CD4-positive, alpha-beta T cell (primary cell): Measurements from ENCODE around the gene FLII. TPM values are rescaled to one million over a fixed set of nuclear protein-coding genes. Genes with fewer than 3 reads are reported as not detected.
"Not testable (repeated sequence)": the region's sequence is repeated elsewhere in the genome, so short reads cannot be mapped to it uniquely, and the experiment has no call there.

Source experiments
- ATAC-seq: fragments of 200-7000 bp; cut with Tn5 transposase; one replicate; pipeline ENCODE4 v1.10.0; 2022; ENCODE audit warnings: mild to moderate bottlenecking; ENCODE audit not compliant: poor library complexity
- CTCF ChIA-PET: fragments of 350-600 bp; sonication (Branson Sonifier 250); formaldehyde crosslinking; loops from one replicate; lab custom pipeline; 2021; ENCODE audit warnings: antibody characterized with exemption, inconsistent platforms; lab: Charles Lee
- POLR2A ChIA-PET: fragments of 350-600 bp; sonication (Branson Sonifier 250); formaldehyde crosslinking; loops from one replicate; lab custom pipeline; 2021; ENCODE audit warnings: antibody characterized with exemption, inconsistent platforms; lab: Charles Lee
- DNase-seq, 14 experiments: peaks; one replicate each; pipeline ENCODE4 v3.0.0-alpha.2; 2013 to 2020; ENCODE audit warnings: mixed read lengths in 2 of 14
- H3K27ac ChIP-seq, 2 donors: one replicate each; pipeline versions ENCODE4 v1.5.1 to v1.7.0; 2013; ENCODE audit warnings: low read length in 2 of 2, low read depth in 1 of 2, mild to moderate bottlenecking in 1 of 2
- H3K27me3 ChIP-seq, 2 experiments: 1 replicate in 1 of 2; 2 replicates in 1 of 2; pipeline versions ENCODE4 v1.6.1 to v1.7.0; 2013; ENCODE audit warnings: low read length in 2 of 2, control low read depth in 1 of 2, mild to moderate bottlenecking in 1 of 2, moderate library complexity in 1 of 2; ENCODE audit not compliant: insufficient read depth in 2 of 2, control insufficient read depth in 1 of 2
- H3K36me3 ChIP-seq: one replicate; pipeline ENCODE4 v1.6.1; 2013; ENCODE audit warnings: low read length, control low read depth; ENCODE audit not compliant: insufficient read depth
- H3K4me1 ChIP-seq: one replicate; pipeline ENCODE4 v1.6.1; 2013; ENCODE audit warnings: low read length, control low read depth; ENCODE audit not compliant: insufficient read depth
- H3K4me3 ChIP-seq: one replicate; pipeline ENCODE4 v1.5.1; 2013; ENCODE audit warnings: mild to moderate bottlenecking, low read length, moderate library complexity
- H3K9me3 ChIP-seq, 2 experiments: 1 replicate in 1 of 2; 2 replicates in 1 of 2; pipeline versions ENCODE4 v1.6.1 to v1.7.0; 2013; ENCODE audit warnings: low read length in 2 of 2, mild to moderate bottlenecking in 2 of 2, control low read depth in 1 of 2, moderate library complexity in 1 of 2; ENCODE audit not compliant: control insufficient read depth in 1 of 2, insufficient read depth in 1 of 2
- H3K27ac Mint-ChIP-seq: one replicate; pipeline ENCODE4 v1.8.0; 2020; ENCODE audit warnings: mixed read lengths
- H3K27me3 Mint-ChIP-seq: one replicate; pipeline ENCODE4 v1.8.0; 2021; ENCODE audit warnings: mixed read lengths
- H3K36me3 Mint-ChIP-seq: one replicate; pipeline ENCODE4 v1.8.0; 2021; ENCODE audit warnings: low read depth, mixed read lengths
- H3K4me1 Mint-ChIP-seq: one replicate; pipeline ENCODE4 v1.8.0; 2021; ENCODE audit warnings: low read depth, mixed read lengths
- H3K4me3 Mint-ChIP-seq: one replicate; pipeline ENCODE4 v1.8.0; 2020; ENCODE audit warnings: mild to moderate bottlenecking, mixed read lengths
- H3K9me3 Mint-ChIP-seq: one replicate; pipeline ENCODE4 v1.8.0; 2020; ENCODE audit warnings: mixed read lengths
- intact Hi-C, 2 experiments: fragments of 100-400 bp; cut with DNase I in 1 of 2; cut with micrococcal nuclease in 1 of 2; formaldehyde crosslinking; loops; one replicate each; pipeline versions ENCODE4 v1.15.1 to v1.9.0; 2023 to 2025; cut with DNase I, micrococcal nuclease
- total RNA-seq, 174 experiments: library from RNA in 2 of 174; stranded (reverse) in 2 of 174; gene quantifications; one replicate each; pipeline ENCODE4 v1.2.3 and lab custom pipeline; 2021 to 2026
- TF ChIP-seq, protein P1 (sequence below): fragments of 200-600 bp; IDR thresholded peaks from one replicate; pipeline ENCODE4 v1.8.0; 2022; ENCODE audit warnings: antibody characterized with exemption, mild to moderate bottlenecking

The FLII gene
- total RNA-seq, 2 experiments from 2014 or later = 179 to 190 TPM

DNA sequence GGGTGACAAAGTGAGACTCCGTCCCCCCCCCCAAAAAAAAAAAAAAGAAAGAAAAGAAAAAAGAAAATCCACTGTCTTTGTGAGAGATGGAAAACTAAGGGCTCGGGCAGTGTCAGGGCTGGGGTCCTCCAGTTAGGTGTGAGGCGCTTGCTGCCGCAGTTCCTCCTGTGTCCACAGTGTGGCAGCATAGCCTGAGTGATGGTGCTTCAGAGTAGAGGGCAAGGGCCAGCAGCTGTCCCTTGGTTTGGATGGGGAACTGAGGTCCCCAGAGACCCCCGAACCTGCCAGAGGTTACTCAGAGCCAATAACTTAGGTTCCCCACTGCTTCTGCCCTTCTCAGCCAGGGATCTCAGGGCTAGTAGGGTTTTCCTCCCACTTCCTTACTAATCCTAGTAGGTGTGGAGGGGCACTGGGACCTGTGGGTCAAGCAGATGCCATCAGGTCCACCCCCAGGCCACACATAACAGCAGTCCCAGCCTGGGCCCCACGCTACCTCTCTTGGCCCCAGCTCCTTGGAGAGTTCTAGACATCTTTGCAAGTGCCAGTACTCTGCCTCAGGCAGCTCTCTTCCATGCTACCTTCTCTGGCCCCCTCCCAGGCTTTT lies 41.0 kb downstream of the FLII start:
- no peaks in the 10 kb centered on the region for H3K27me3 Mint-ChIP-seq
- Histone ChIP-seq H3K4me1 (no peaks in the 10 kb centered on the region), H3K9me3 (no peaks in the 10 kb centered on the region), H3K27me3 (no peaks in the 10 kb centered on the region), H3K4me3 (no peak overlapping the region), H3K36me3 (no peaks in the 10 kb centered on the region), H3K27ac (no peak overlapping the region)
- ATAC-seq = peak; percentile 97
- DNase-seq = peak; percentile 53 to 82 (median 66)
- no peaks in the 10 kb centered on the region for H3K36me3 Mint-ChIP-seq
- intact Hi-C loops = loop anchor here (2.0 to 5.0 kb wide), 2 partner anchors 35 to 77 kb away; partner anchors contain the start of gene ALKBH5 (in 1 of the 2)
- POLR2A ChIA-PET = no interaction called here
- H3K9me3 Mint-ChIP-seq = no peaks in the 10 kb centered on the region
- H3K27ac Mint-ChIP-seq = no peak overlapping the region
- CTCF ChIA-PET = interaction anchor here (0.7 to 1.7 kb wide), 10 partner anchors 9 to 787 kb away, joined by 3 to 5 read pairs (median 3); partner anchors contain the start of genes ALKBH5 and FAM83G
- H3K4me1 Mint-ChIP-seq = no peaks in the 10 kb centered on the region
- H3K4me3 Mint-ChIP-seq = no peak overlapping the region
- TF ChIP-seq, protein P1, sequence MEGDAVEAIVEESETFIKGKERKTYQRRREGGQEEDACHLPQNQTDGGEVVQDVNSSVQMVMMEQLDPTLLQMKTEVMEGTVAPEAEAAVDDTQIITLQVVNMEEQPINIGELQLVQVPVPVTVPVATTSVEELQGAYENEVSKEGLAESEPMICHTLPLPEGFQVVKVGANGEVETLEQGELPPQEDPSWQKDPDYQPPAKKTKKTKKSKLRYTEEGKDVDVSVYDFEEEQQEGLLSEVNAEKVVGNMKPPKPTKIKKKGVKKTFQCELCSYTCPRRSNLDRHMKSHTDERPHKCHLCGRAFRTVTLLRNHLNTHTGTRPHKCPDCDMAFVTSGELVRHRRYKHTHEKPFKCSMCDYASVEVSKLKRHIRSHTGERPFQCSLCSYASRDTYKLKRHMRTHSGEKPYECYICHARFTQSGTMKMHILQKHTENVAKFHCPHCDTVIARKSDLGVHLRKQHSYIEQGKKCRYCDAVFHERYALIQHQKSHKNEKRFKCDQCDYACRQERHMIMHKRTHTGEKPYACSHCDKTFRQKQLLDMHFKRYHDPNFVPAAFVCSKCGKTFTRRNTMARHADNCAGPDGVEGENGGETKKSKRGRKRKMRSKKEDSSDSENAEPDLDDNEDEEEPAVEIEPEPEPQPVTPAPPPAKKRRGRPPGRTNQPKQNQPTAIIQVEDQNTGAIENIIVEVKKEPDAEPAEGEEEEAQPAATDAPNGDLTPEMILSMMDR = peak; percentile 89

DNA sequence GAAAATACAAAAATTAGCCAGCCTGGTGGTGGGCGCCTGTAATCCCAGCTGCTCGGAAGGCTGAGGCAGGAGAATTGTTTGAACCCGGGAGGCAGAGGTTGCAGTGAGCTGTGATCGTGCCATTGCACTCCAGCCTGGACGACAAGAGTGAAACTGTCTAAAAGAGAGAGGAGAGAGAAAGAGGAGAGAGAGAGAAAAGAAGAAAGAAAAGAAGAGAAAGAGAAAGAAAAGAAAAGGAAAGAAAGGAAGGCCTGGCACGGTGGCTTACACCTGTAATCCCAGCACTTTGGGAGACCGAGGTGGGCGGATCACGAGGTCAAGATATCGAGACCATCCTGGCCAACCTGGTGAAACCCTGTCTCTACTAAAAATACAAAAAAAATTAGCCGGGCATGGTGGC lies 41.6 kb downstream of the FLII start:
- POLR2A ChIA-PET = interaction anchor here (0.6 kb wide), 1 partner anchor 47 kb away, joined by 3 read pairs; no protein-coding TSS in a partner anchor
- not testable (repeated sequence) for H3K36me3 ChIP-seq, H3K4me1 Mint-ChIP-seq, DNase-seq, H3K4me3 Mint-ChIP-seq, H3K27ac Mint-ChIP-seq, H3K4me3 ChIP-seq, H3K27ac ChIP-seq, H3K36me3 Mint-ChIP-seq, H3K27me3 ChIP-seq, H3K27me3 Mint-ChIP-seq, H3K4me1 ChIP-seq, H3K9me3 Mint-ChIP-seq, H3K9me3 ChIP-seq, ATAC-seq
- CTCF ChIA-PET = interaction anchor here (0.7 to 1.7 kb wide), 7 partner anchors 10 to 788 kb away, joined by 3 to 5 read pairs (median 3); partner anchors contain the start of genes ALKBH5 and FAM83G
- intact Hi-C loops = loop anchor here (2.0 to 5.0 kb wide), 2 partner anchors 35 to 76 kb away; partner anchors contain the start of gene ALKBH5 (in 1 of the 2)

DNA sequence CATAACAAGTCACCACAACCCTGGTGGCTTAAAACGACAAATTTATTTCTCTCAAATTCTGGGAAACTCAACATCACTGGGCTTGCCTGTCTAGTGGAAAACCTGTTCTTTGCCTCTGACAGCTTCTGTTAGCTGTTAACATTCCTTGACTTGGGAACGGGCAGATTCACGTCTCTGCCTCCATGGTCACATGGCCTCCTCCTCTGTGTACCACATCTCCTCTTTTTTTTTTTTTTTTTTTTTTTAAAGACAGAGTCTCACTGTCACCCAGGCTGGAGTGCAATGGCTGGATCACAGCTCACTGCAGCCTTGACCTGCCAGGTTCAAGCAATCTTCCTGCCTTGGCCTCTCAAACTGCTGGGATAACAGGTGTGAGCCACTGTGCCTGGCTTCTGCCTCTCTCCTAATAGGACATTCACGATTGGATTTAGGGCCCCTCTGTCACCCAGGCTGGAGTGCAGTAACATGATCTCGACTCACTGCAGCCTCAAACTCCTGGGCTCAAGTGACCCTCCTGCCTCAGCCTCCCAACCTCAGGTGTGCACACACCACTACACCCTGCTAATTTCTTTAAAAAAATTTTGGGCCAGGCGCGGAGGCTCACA lies 44.8 kb downstream of the FLII start:
- H3K36me3 Mint-ChIP-seq = peaks cover 23% of the 10 kb centered on the region
- no peaks in the 10 kb centered on the region for H3K27me3 ChIP-seq
- no peaks in the 10 kb centered on the region for H3K27me3 Mint-ChIP-seq
- H3K9me3 Mint-ChIP-seq = no peaks in the 10 kb centered on the region
- no peak overlapping the region for H3K4me3 ChIP-seq
- no peaks in the 10 kb centered on the region for H3K4me1 ChIP-seq
- TF ChIP-seq, protein P1 = no peak
- intact Hi-C loops = no loop called here
- no peak overlapping the region for H3K4me3 Mint-ChIP-seq
- no peak overlapping the region for H3K27ac Mint-ChIP-seq
- peaks cover 24% of the 10 kb centered on the region for H3K36me3 ChIP-seq
- H3K27ac ChIP-seq = no peak overlapping the region
- no peaks in the 10 kb centered on the region for H3K4me1 Mint-ChIP-seq
- DNase-seq = no peak
- CTCF ChIA-PET = no interaction called here
- no peak for ATAC-seq
- POLR2A ChIA-PET = interaction anchor here (0.6 kb wide), 1 partner anchor 16 kb away, joined by 3 read pairs; no protein-coding TSS in a partner anchor
- H3K9me3 ChIP-seq = no peaks in the 10 kb centered on the region
